ENCODE measurements around the gene NOD1. TPM values are rescaled to one million over a fixed set of nuclear protein-coding genes. Genes with fewer than 3 reads are reported as not detected.

The NOD1 gene
- total and polyA plus RNA-seq, 2 of the 13 experiments (the other 11 are each of a cell fraction or from before 2014, with no cell fraction given) = 1.7 to 2.9 TPM

DNA sequence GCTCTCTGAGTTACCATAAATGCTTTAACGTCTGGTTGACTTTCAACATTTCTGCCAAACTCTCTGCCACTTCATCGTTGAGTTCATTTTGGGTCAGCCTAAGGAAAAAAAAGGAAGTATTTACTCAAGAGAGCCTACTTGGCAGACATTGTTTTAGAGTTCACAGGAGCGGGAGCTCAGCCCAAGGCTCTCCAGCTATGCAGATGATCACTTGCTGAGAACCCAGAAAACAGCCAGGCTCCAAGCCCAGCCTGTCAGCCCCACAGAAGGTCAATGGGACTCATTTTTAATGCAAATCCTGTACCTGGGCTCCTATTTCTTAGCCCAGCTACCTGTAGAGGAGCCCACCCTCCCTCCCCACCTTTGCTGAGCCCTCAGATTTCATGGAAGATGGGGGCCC, 45.5 kb downstream of the NOD1 start:
- H3K4me1 ChIP-seq (ENCODE audit: insufficient read depth, low read length) = no peaks in the 10 kb centered on the region
- H3K4me2 ChIP-seq (ENCODE audit: low read depth, low read length) = no peak overlapping the region
- CTCF ChIA-PET (ENCODE audit: low intra/inter-chr PET ratio, low total read pairs) = no interaction called here
- no peak overlapping the region for H3K27ac ChIP-seq (ENCODE audit: extremely low read length, insufficient read depth, low read length)
- no peaks in the 10 kb centered on the region for H3K9me3 ChIP-seq (ENCODE audit: low read length)
- ATAC-seq (no peak), DNase-seq (ENCODE audit: low spot score) (no peak), FAIRE-seq (no peak)
- TF ChIP-seq ZNF558 (CRISPR knock-in tag; IDR thresholded peaks at IDR 0.05; ENCODE audit: borderline replicate concordance) (no peak), MYNN (CRISPR knock-in tag; IDR thresholded peaks at IDR 0.05; ENCODE audit: low read depth) (no peak), SOX5 (CRISPR knock-in tag; IDR thresholded peaks at IDR 0.05; ENCODE audit: borderline replicate concordance) (no peak), HES4 (CRISPR knock-in tag; IDR thresholded peaks at IDR 0.05; ENCODE audit: borderline replicate concordance) (no peak), AHDC1 (CRISPR knock-in tag; IDR thresholded peaks at IDR 0.05; ENCODE audit: borderline replicate concordance) (no peak)
- TF ChIP-seq, protein P1, sequence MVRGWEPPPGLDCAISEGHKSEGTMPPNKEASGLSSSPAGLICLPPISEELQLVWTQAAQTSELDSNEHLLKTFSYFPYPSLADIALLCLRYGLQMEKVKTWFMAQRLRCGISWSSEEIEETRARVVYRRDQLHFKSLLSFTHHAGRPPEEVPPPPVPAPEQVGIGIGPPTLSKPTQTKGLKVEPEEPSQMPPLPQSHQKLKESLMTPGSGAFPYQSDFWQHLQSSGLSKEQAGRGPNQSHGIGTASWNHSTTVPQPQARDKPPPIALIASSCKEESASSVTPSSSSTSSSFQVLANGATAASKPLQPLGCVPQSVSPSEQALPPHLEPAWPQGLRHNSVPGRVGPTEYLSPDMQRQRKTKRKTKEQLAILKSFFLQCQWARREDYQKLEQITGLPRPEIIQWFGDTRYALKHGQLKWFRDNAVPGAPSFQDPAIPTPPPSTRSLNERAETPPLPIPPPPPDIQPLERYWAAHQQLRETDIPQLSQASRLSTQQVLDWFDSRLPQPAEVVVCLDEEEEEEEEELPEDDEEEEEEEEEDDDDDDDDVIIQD (CRISPR knock-in tag; IDR thresholded peaks at IDR 0.05; ENCODE audit: low read depth) = no peak
- TF ChIP-seq, protein P2, sequence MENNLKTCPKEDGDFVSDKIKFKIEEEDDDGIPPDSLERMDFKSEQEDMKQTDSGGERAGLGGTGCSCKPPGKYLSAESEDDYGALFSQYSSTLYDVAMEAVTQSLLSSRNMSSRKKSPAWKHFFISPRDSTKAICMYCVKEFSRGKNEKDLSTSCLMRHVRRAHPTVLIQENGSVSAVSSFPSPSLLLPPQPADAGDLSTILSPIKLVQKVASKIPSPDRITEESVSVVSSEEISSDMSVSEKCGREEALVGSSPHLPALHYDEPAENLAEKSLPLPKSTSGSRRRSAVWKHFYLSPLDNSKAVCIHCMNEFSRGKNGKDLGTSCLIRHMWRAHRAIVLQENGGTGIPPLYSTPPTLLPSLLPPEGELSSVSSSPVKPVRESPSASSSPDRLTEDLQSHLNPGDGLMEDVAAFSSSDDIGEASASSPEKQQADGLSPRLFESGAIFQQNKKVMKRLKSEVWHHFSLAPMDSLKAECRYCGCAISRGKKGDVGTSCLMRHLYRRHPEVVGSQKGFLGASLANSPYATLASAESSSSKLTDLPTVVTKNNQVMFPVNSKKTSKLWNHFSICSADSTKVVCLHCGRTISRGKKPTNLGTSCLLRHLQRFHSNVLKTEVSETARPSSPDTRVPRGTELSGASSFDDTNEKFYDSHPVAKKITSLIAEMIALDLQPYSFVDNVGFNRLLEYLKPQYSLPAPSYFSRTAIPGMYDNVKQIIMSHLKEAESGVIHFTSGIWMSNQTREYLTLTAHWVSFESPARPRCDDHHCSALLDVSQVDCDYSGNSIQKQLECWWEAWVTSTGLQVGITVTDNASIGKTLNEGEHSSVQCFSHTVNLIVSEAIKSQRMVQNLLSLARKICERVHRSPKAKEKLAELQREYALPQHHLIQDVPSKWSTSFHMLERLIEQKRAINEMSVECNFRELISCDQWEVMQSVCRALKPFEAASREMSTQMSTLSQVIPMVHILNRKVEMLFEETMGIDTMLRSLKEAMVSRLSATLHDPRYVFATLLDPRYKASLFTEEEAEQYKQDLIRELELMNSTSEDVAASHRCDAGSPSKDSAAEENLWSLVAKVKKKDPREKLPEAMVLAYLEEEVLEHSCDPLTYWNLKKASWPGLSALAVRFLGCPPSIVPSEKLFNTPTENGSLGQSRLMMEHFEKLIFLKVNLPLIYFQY (CRISPR knock-in tag; IDR thresholded peaks at IDR 0.05; ENCODE audit: borderline replicate concordance) = no peak
- in situ Hi-C loops (cut with HindIII; ENCODE audit: extremely low pct_ligation_motif_present, low pct_unique_long_range_greater_than_20kb) (no loop called here), intact Hi-C loops (cut with micrococcal nuclease; ENCODE audit: unreplicated experiment) (no loop called here)
- H2AFZ ChIP-seq (ENCODE audit: low read length) = no peak overlapping the region
- no peak overlapping the region for H3K4me3 ChIP-seq (replicated peaks in 1 of 3; ENCODE audit: insufficient read depth in 1 of 3, low read depth in 2 of 3, low read length in 3 of 3)
- H3K79me2 ChIP-seq (ENCODE audit: insufficient read depth, low read length) = no peaks in the 10 kb centered on the region
- H3K36me3 ChIP-seq (replicated peaks in 1 of 2; ENCODE audit: control insufficient read depth in 1 of 2, insufficient read depth in 2 of 2, low read length in 2 of 2) = no peaks in the 10 kb centered on the region; a peak in 1 of 5 replicates
- 70% methylated on average over 3 of the region's 3 CpGs for WGBS (ENCODE audit: low lambda C conversion rate)
- BruUV-seq (replicated peaks) = no TSS peak
- H3K9ac ChIP-seq (ENCODE audit: insufficient read depth, low read depth, low read length) = no peak overlapping the region
- POLR2A ChIA-PET = no interaction called here
- no peaks in the 10 kb centered on the region for H3K27me3 ChIP-seq (ENCODE audit: control insufficient read depth in 1 of 2, insufficient read depth in 2 of 2, low read length in 2 of 2)
- H4K20me1 ChIP-seq (ENCODE audit: insufficient read depth, low read length) = no peaks in the 10 kb centered on the region

All from HepG2 (cell line).